HepG2 (cell line): Measurements from ENCODE around the gene TXN2. TPM values are rescaled to one million over a fixed set of nuclear protein-coding genes. Genes with fewer than 3 reads are reported as not detected.

Experiments
- ARID4A ChIP-seq: sonication (generic); formaldehyde crosslinking; IDR thresholded peaks from 2 replicates; pipeline ENCODE4 v1.5.0; 2020; ENCODE audit warnings: mild to moderate bottlenecking, missing genetic modification reagents, borderline replicate concordance
- GABPB1 ChIP-seq: IDR thresholded peaks from 2 replicates; pipeline ENCODE4 v1.6.1; 2016; ENCODE audit warnings: mild to moderate bottlenecking, missing genetic modification reagents, moderate library complexity, missing compliant biosample characterization
- IRF1 ChIP-seq: sonication (generic); formaldehyde crosslinking; IDR thresholded peaks from 2 replicates; pipeline ENCODE4 v1.4.0; 2020; ENCODE audit warnings: low read depth, mild to moderate bottlenecking, missing genetic modification reagents
- KDM5B ChIP-seq: sonication (generic); formaldehyde crosslinking; IDR thresholded peaks from 2 replicates; pipeline ENCODE4 v1.4.0; 2020; ENCODE audit warnings: missing genetic modification reagents, mild to moderate bottlenecking, borderline replicate concordance
- NCOA2 ChIP-seq: sonication (generic); formaldehyde crosslinking; IDR thresholded peaks from 2 replicates; pipeline ENCODE4 v1.8.0; 2022; ENCODE audit warnings: inconsistent platforms
- NFATC3 ChIP-seq: sonication (generic); formaldehyde crosslinking; IDR thresholded peaks from 2 replicates; pipeline ENCODE4 v1.5.1; 2020; ENCODE audit warnings: mild to moderate bottlenecking, missing genetic modification reagents
- PHF8 ChIP-seq: sonication (generic); formaldehyde crosslinking; IDR thresholded peaks from 2 replicates; pipeline ENCODE4 v1.5.0; 2020; ENCODE audit warnings: missing genetic modification reagents
- PRPF4 ChIP-seq: fragments of 200-400 bp; formaldehyde crosslinking; IDR thresholded peaks from 2 replicates; pipeline ENCODE4 v1.6.1; 2016; ENCODE audit warnings: low read length, low read depth; ENCODE audit not compliant: poor library complexity, severe bottlenecking
- SNAPC4 ChIP-seq: sonication (generic); formaldehyde crosslinking; IDR thresholded peaks from 2 replicates; pipeline ENCODE4 v1.4.0; 2020; ENCODE audit warnings: mild to moderate bottlenecking, missing genetic modification reagents
- YEATS4 ChIP-seq: sonication (generic); formaldehyde crosslinking; IDR thresholded peaks from 2 replicates; pipeline ENCODE4 v1.4.0; 2020; ENCODE audit warnings: missing genetic modification reagents, borderline replicate concordance
- ZC3H4 ChIP-seq: sonication (generic); formaldehyde crosslinking; IDR thresholded peaks from 2 replicates; pipeline ENCODE4 v1.4.0; 2020; ENCODE audit warnings: missing genetic modification reagents, borderline replicate concordance
- ZNF33A ChIP-seq: sonication (generic); formaldehyde crosslinking; IDR thresholded peaks from 2 replicates; pipeline ENCODE4 v1.5.1; 2020; ENCODE audit warnings: missing genetic modification reagents, mild to moderate bottlenecking, moderate library complexity, borderline replicate concordance
- polyA plus RNA-seq, 8 experiments: library from polyadenylated mRNA; depleted of rRNA in 3 of 8; stranded (reverse) in 7 of 8; unstranded in 1 of 8; fragments of >200 nt; fragmentation: Illumina TruSeq in 4 of 8; extraction: Trizol in 4 of 8; gene quantifications; 2 replicates each; pipeline versions ENCODE4 v1.2.1 to v1.2.3, GENCODE V29; 2011 to 2016; ENCODE audit warnings: low read depth in 4 of 8, missing spikeins in 1 of 8, mixed read lengths in 1 of 8; ENCODE audit not compliant: insufficient read depth in 1 of 8
- total RNA-seq, 5 experiments: library from RNA; depleted of rRNA; stranded (reverse); fragments of >200 nt; fragmentation: Illumina TruSeq; extraction: Trizol; gene quantifications; 2 replicates each; pipeline ENCODE4 v1.2.3, GENCODE V29; 2016; ENCODE audit warnings: low read depth in 1 of 5
- TF ChIP-seq, protein P1 (sequence below): sonication (generic); formaldehyde crosslinking; IDR thresholded peaks from 2 replicates; pipeline ENCODE4 v1.8.1; 2023; ENCODE audit warnings: mild to moderate bottlenecking, missing genetic modification reagents
- TF ChIP-seq, protein P2 (sequence below): sonication (generic); formaldehyde crosslinking; IDR thresholded peaks from 2 replicates; pipeline ENCODE4 v1.5.0; 2020; ENCODE audit warnings: missing genetic modification reagents
- TF ChIP-seq, protein P3 (sequence below): sonication (generic); formaldehyde crosslinking; conservative IDR thresholded peaks from 2 replicates; pipeline ENCODE4 v1.8.0; 2022; ENCODE audit warnings: mild to moderate bottlenecking, moderate library complexity, missing genetic modification reagents

The TXN2 gene
- total and polyA plus RNA-seq, 2 of the 13 experiments (the other 11 are each of a cell fraction or from before 2014, with no cell fraction given): 41.4 to 109 TPM

DNA sequence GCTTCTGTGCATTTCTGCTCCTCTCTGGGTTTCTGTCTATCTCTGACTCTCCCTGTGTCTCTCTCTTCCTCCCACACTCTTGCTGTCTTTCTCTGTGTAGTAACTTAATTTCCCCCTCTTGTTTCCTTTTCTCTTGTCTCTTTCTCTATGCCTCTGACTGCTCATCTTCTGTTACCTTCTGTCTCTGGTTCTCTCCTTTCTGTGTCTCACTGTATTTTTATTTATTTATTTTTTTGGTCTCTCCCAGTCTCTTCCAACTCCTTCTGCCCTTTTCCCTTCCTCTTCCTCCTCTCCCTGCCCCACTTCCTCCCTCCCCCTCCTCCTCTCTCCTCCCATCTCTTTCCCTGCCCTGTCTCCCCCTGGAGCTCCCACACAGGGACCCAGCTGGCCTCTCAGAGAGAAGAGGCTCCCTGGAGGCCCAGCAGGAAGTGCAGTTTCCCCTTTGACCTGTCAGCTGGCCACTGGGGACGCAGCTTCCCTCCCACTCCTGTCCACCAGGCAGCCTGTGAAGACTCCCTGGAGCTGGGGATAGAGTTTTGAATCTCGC is 55.4 kb downstream of the TXN2 start (continued):
- TF ChIP-seq IRF1 (CRISPR knock-in tag) (no peak), PHF8 (CRISPR knock-in tag) (no peak), YEATS4 (CRISPR knock-in tag) (no peak), NFATC3 (CRISPR knock-in tag) (no peak), SNAPC4 (CRISPR knock-in tag) (no peak), PRPF4 (peak; percentile 15), NCOA2 (CRISPR knock-in tag) (0 out of 2 replicates have a peak, but pooled peaks have one; percentile 15), ZNF33A (CRISPR knock-in tag) (no peak), ARID4A (CRISPR knock-in tag) (peak; percentile 47; the same call in 1 of the 2 replicates), ZC3H4 (CRISPR knock-in tag) (no peak), GABPB1 (peak; percentile 83), KDM5B (peak; percentile 25; the same call in 1 of the 2 replicates)
- TF ChIP-seq, protein P1, sequence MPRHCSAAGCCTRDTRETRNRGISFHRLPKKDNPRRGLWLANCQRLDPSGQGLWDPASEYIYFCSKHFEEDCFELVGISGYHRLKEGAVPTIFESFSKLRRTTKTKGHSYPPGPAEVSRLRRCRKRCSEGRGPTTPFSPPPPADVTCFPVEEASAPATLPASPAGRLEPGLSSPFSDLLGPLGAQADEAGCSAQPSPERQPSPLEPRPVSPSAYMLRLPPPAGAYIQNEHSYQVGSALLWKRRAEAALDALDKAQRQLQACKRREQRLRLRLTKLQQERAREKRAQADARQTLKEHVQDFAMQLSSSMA (CRISPR knock-in tag): no peak
- TF ChIP-seq, protein P2, sequence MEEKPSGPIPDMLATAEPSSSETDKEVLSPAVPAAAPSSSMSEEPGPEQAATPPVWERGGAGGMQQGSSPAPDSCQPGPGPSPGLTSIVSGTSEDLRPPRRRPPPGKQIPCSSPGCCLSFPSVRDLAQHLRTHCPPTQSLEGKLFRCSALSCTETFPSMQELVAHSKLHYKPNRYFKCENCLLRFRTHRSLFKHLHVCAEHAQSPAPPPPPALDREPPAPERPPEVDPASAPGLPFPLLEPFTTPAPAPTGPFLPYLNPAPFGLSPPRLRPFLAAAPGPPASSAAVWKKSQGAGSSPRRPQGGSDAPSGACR (CRISPR knock-in tag): no peak
- TF ChIP-seq, protein P3, sequence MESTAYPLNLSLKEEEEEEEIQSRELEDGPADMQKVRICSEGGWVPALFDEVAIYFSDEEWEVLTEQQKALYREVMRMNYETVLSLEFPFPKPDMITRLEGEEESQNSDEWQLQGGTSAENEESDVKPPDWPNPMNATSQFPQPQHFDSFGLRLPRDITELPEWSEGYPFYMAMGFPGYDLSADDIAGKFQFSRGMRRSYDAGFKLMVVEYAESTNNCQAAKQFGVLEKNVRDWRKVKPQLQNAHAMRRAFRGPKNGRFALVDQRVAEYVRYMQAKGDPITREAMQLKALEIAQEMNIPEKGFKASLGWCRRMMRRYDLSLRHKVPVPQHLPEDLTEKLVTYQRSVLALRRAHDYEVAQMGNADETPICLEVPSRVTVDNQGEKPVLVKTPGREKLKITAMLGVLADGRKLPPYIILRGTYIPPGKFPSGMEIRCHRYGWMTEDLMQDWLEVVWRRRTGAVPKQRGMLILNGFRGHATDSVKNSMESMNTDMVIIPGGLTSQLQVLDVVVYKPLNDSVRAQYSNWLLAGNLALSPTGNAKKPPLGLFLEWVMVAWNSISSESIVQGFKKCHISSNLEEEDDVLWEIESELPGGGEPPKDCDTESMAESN: no peak
